ENCODE measurements around the gene THEMIS.

Gene THEMIS

GRCh38 chr6:127900935-127901334 is at the start of gene THEMIS:
TSS of gene THEMIS (minus strand) at chr6:127901058. CDS start at chr6:127900932, 126 bp downstream.
- no peak within 1 kb of the TSS for H3K4me3 ChIP-seq (replicated peaks; ENCODE audit: low read depth, low read length)

GRCh38 chr6:127949251-127949650 is 48.4 kb upstream of the THEMIS start:
- no peak for TF ChIP-seq CTCF (IDR thresholded peaks at IDR 0.05; ENCODE audit: low read depth, low read length, missing control alignments)
- no peak for DNase-seq (ENCODE audit: extremely low read depth, low read depth)
- no peak overlapping the region for H3K4me3 ChIP-seq (replicated peaks; ENCODE audit: low read depth, low read length)

More at GRCh38 chr6:127900935-127901334, at the start of gene THEMIS:
- DNase-seq (ENCODE audit: extremely low read depth, low read depth), result no peak
- no peak for TF ChIP-seq CTCF (IDR thresholded peaks at IDR 0.05; ENCODE audit: low read depth, low read length, missing control alignments)

- DNase-seq (ENCODE audit: extremely low read depth, low read depth), result no peak
- H3K4me3 ChIP-seq (replicated peaks; ENCODE audit: low read depth, low read length), result no peak overlapping the region
- TF ChIP-seq CTCF (IDR thresholded peaks at IDR 0.05; ENCODE audit: low read depth, low read length, missing control alignments), result no peak
Measured at GRCh38 chr6:127946388-127946787, 45.5 kb upstream of the THEMIS start.

- no peak for TF ChIP-seq CTCF (IDR thresholded peaks at IDR 0.05; ENCODE audit: low read depth, low read length, missing control alignments)
- H3K4me3 ChIP-seq (replicated peaks; ENCODE audit: low read depth, low read length), result no peak overlapping the region
- no peak for DNase-seq (ENCODE audit: extremely low read depth, low read depth)
Measured at GRCh38 chr6:127945434-127946097, 44.7 kb upstream of the THEMIS start.

DNA sequence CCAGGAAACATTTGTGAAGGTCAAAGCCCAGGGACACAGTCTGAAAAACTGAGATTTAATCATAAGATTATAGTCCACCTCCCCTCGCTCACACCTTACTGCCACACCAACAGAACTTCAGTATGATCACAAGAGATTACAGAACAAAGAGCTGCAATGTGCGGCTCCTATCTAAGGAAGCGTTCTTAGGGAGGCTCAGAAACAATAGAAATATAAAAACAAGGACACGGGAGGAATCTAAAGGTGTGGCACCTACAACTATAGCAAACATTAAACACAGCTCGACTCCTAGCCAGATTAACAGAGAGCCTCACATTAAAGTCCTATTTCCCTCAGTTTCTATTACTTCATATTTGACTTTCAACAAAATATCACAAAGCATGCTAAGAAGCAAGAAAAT is 40.4 kb upstream of the THEMIS start:
- no peak overlapping the region for H3K4me3 ChIP-seq (replicated peaks; ENCODE audit: low read depth, low read length)
- DNase-seq (ENCODE audit: extremely low read depth, low read depth), result no peak
- no peak for TF ChIP-seq CTCF (IDR thresholded peaks at IDR 0.05; ENCODE audit: low read depth, low read length, missing control alignments)

DNA sequence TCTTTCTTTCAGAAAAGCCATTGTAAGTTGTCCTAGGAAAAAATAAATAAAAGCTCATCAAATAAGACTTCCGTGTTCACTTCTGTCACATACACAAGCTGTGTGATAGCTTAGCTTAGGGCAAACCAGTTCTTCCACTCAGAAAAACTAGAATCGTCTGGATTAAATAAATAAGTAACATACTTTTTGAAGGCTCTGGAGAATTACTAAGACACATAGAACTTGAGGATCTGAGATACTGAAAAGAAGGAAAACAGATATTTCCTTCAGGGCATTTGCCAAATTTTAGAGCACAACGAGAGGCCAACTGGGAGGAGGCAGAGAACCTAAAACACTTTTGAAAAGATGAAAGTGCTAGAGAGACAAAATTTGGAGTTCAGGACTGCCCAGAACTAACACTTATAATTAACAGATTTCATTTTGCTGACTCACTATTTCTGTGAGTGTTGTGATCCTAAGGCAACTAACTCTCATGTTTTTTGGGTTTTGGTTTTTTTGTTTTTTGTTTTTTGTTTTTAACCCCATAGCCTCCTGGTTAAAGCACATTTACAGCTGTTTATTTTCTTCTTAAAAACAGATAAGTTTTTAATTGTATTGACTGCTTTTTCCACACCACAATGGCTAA is 38.7 kb upstream of the THEMIS start:
- H3K4me3 ChIP-seq (replicated peaks; ENCODE audit: low read depth, low read length), result no peak overlapping the region
- no peak for DNase-seq (ENCODE audit: extremely low read depth, low read depth)
- no peak for TF ChIP-seq CTCF (IDR thresholded peaks at IDR 0.05; ENCODE audit: low read depth, low read length, missing control alignments)
